ENCODE measurements around the gene PRR20E. TPM values are rescaled to one million over a fixed set of nuclear protein-coding genes. Genes with fewer than 3 reads are reported as not detected.
"Not testable (repeated sequence)": the region's sequence is repeated elsewhere in the genome, so short reads cannot be mapped to it uniquely, and the experiment has no call there.

PRR20E gene
- total and polyA plus RNA-seq, 2 of the 8 experiments (the other 6 are each of a cell fraction or from before 2014, with no cell fraction given), result not detected

- H2BK20ac ChIP-seq (ENCODE audit: low read length); H3K9me3 ChIP-seq (ENCODE audit: insufficient read depth in 2 of 2, low read depth in 1 of 2, low read length in 1 of 2); H3K9ac ChIP-seq (replicated peaks in 1 of 4; ENCODE audit: extremely low read depth in 1 of 4, low read depth in 3 of 4, low read length in 3 of 4); H3K18ac ChIP-seq (ENCODE audit: extremely low read depth, low read length); H4K20me1 ChIP-seq (replicated peaks in 1 of 2; ENCODE audit: control insufficient read depth in 1 of 2, insufficient read depth in 2 of 2, low read length in 2 of 2); H3K36me3 ChIP-seq (ENCODE audit: control insufficient read depth in 2 of 4, insufficient read depth in 4 of 4, low read length in 3 of 4); H2AFZ ChIP-seq (ENCODE audit: low read length); H3K79me2 ChIP-seq (ENCODE audit: control insufficient read depth in 1 of 2, insufficient read depth in 2 of 2, low read length in 2 of 2); H4K8ac ChIP-seq (ENCODE audit: extremely low read depth, insufficient read depth, low read length); H3K27ac ChIP-seq (ENCODE audit: low read depth, low read length); CTCF ChIA-PET (ENCODE audit: partially characterized antibody); DNase-seq (ENCODE audit: low read depth in 1 of 2, low spot score in 2 of 2); FAIRE-seq; H2BK15ac ChIP-seq (ENCODE audit: low read length); H3K4me2 ChIP-seq (ENCODE audit: insufficient read depth in 1 of 2, low read depth in 2 of 2, low read length in 2 of 2); H3K23me2 ChIP-seq (ENCODE audit: low read depth, low read length); H4K5ac ChIP-seq (ENCODE audit: insufficient read length, low read depth, low read length); H2AK5ac ChIP-seq (ENCODE audit: low read depth, low read length); H2BK12ac ChIP-seq (ENCODE audit: low read depth, low read length); H3K23ac ChIP-seq (ENCODE audit: insufficient read length); H3K4ac ChIP-seq (replicated peaks; ENCODE audit: insufficient read length, low read depth, low read length); H3K4me3 ChIP-seq (ENCODE audit: extremely low read depth in 1 of 4, insufficient read depth in 2 of 4, low read depth in 3 of 4, low read length in 4 of 4); H3K4me1 ChIP-seq (replicated peaks in 1 of 4; ENCODE audit: control insufficient read depth in 3 of 4, insufficient read depth in 4 of 4, low read length in 3 of 4); H2BK120ac ChIP-seq (replicated peaks; ENCODE audit: low read depth, low read length); H2BK5ac ChIP-seq (ENCODE audit: low read depth, low read length); H3K14ac ChIP-seq (ENCODE audit: insufficient read length); H3K27me3 ChIP-seq (replicated peaks in 1 of 4; ENCODE audit: control insufficient read depth in 3 of 4, extremely low read depth in 1 of 4, insufficient read depth in 3 of 4, low read length in 3 of 4); H3K56ac ChIP-seq (replicated peaks; ENCODE audit: insufficient read length, low read depth, low read length); H4K91ac ChIP-seq (replicated peaks; ENCODE audit: insufficient read length, low read length); H3K79me1 ChIP-seq (ENCODE audit: low read depth, low read length); POLR2A ChIA-PET (ENCODE audit: partially characterized antibody): not testable (repeated sequence)
- WGBS, 2 experiments (ENCODE audit: extremely low coverage in 1 of 2, insufficient coverage in 1 of 2, insufficient read length in 1 of 2, insufficient replicate concordance in 2 of 2, low coverage in 1 of 2, low lambda C conversion rate in 2 of 2, missing lambda C conversion rate in 1 of 2), result no CpG with 5 or more reads among the region's 18 CpGs
Observed at GRCh38 chr13:57139781-57140180, 27.2 kb upstream of the PRR20E start.

GRCh38 chr13:57140235-57140968 lies 26.6 kb upstream of the PRR20E start, which contains the start of gene PRR20A:
Gene PRR20A (plus strand): TSS chr13:57140918. CDS start chr13:57141305, 387 bp downstream.
- H3K18ac ChIP-seq (ENCODE audit: extremely low read depth, low read length); H2BK15ac ChIP-seq (ENCODE audit: low read length); H2BK5ac ChIP-seq (ENCODE audit: low read depth, low read length); H3K23me2 ChIP-seq (ENCODE audit: low read depth, low read length); H4K8ac ChIP-seq (ENCODE audit: extremely low read depth, insufficient read depth, low read length); H3K14ac ChIP-seq (ENCODE audit: insufficient read length); H3K36me3 ChIP-seq (ENCODE audit: control insufficient read depth in 2 of 4, insufficient read depth in 4 of 4, low read length in 3 of 4); H3K27ac ChIP-seq (ENCODE audit: low read depth, low read length); H3K79me1 ChIP-seq (ENCODE audit: low read depth, low read length); H3K4ac ChIP-seq (replicated peaks; ENCODE audit: insufficient read length, low read depth, low read length); H2BK120ac ChIP-seq (replicated peaks; ENCODE audit: low read depth, low read length); FAIRE-seq; H3K27me3 ChIP-seq (replicated peaks in 1 of 4; ENCODE audit: control insufficient read depth in 3 of 4, extremely low read depth in 1 of 4, insufficient read depth in 3 of 4, low read length in 3 of 4); H3K23ac ChIP-seq (ENCODE audit: insufficient read length); DNase-seq (ENCODE audit: low read depth in 1 of 2, low spot score in 2 of 2); H3K4me2 ChIP-seq (ENCODE audit: insufficient read depth in 1 of 2, low read depth in 2 of 2, low read length in 2 of 2); H3K4me1 ChIP-seq (replicated peaks in 1 of 4; ENCODE audit: control insufficient read depth in 3 of 4, insufficient read depth in 4 of 4, low read length in 3 of 4); H2BK20ac ChIP-seq (ENCODE audit: low read length); H3K9me3 ChIP-seq (ENCODE audit: insufficient read depth in 2 of 2, low read depth in 1 of 2, low read length in 1 of 2); H3K56ac ChIP-seq (replicated peaks; ENCODE audit: insufficient read length, low read depth, low read length); H2AK5ac ChIP-seq (ENCODE audit: low read depth, low read length); H3K79me2 ChIP-seq (ENCODE audit: control insufficient read depth in 1 of 2, insufficient read depth in 2 of 2, low read length in 2 of 2); H4K91ac ChIP-seq (replicated peaks; ENCODE audit: insufficient read length, low read length); H4K20me1 ChIP-seq (replicated peaks in 1 of 2; ENCODE audit: control insufficient read depth in 1 of 2, insufficient read depth in 2 of 2, low read length in 2 of 2); H2BK12ac ChIP-seq (ENCODE audit: low read depth, low read length); CTCF ChIA-PET (ENCODE audit: partially characterized antibody); H3K9ac ChIP-seq (replicated peaks in 1 of 4; ENCODE audit: extremely low read depth in 1 of 4, low read depth in 3 of 4, low read length in 3 of 4); POLR2A ChIA-PET (ENCODE audit: partially characterized antibody); H2AFZ ChIP-seq (ENCODE audit: low read length); H3K4me3 ChIP-seq (ENCODE audit: extremely low read depth in 1 of 4, insufficient read depth in 2 of 4, low read depth in 3 of 4, low read length in 4 of 4); H4K5ac ChIP-seq (ENCODE audit: insufficient read length, low read depth, low read length): not testable (repeated sequence)
- WGBS, 2 experiments (ENCODE audit: extremely low coverage in 1 of 2, insufficient coverage in 1 of 2, insufficient read length in 1 of 2, insufficient replicate concordance in 2 of 2, low coverage in 1 of 2, low lambda C conversion rate in 2 of 2, missing lambda C conversion rate in 1 of 2), result 97% methylated on average over 5 of the region's 34 CpGs; no CpG with 5 or more reads in 1 of the 2 experiments
